GM19238 (cell line): ENCODE data around the gene JARID2.

ENCODE experiments used
- DNase-seq: peaks from one replicate; pipeline ENCODE4 v3.0.0; 2011; ENCODE audit warnings: low spot score; ENCODE audit not compliant: insufficient read length

The JARID2 gene

GRCh38 chr6:15458021-15458459 is 212.2 kb downstream of the JARID2 start:
- no peak for DNase-seq

DNA sequence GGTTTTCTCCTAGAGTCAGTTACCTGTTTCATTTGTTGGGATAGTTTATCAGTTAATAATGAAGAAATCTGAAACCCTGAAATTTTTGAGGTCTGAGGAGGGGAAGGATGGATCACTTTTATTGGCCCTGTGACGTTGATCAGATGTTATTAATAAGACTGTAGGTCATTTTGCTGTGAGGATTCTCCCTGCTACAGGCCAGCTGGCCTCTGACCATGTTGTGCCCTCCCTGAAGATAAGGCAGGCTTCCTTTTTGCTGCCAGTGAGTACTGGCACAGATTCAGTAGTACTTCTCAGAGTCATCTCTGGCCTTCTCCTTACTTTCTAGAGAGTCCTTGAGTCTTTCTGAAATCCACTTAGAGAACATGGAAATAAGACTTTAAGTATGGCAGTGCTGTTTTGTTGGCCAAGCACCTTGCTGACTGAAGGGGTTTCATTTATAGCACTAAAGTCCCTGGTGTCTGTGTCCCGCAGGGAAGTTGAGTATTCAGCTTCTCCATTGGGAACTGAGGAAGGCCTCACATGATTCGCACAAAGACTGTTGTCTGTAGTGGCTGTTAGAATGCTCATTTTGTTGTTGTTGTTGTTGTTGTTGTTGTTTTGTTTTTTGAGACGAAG is 214.3 kb downstream of the JARID2 start:
- DNase-seq: no peak

DNA sequence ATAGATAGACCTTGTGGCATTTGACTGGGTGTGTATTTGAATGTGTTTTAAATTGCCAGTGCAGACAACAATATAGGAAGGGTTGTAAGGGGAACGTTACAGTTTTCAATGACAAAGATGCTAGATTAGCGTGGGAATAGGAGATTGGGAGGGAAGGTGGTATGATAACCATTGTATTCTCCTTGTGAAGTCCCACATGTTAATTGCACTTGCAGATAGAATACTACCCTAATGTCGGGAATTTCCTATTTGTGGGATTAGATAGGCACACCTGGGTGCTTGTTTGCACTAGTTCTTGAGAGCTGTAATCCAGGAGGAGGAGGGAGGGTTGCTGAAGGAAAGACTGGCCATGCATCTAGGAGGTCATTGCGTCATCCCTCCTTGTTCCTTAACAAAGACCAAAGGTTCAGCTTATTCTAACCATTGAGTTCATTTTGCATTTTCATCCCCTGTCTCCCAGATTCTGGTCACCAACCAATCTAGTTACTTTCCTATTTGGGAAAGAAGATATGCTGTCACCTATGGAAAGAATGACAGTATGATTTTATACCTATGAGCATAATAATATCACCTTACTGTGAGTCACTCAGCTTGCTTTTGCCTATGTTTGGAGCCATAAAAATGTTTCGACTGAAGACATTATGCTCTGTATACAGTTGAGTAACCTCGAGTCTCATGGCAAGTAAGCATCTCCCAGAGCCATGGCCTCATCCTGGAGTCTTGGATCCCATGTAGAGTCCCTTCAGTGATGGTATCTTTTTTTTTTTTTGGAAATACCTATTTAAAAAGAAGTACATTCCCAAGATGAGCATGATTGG is 215.5 kb downstream of the JARID2 start:
- DNase-seq: no peak

DNA sequence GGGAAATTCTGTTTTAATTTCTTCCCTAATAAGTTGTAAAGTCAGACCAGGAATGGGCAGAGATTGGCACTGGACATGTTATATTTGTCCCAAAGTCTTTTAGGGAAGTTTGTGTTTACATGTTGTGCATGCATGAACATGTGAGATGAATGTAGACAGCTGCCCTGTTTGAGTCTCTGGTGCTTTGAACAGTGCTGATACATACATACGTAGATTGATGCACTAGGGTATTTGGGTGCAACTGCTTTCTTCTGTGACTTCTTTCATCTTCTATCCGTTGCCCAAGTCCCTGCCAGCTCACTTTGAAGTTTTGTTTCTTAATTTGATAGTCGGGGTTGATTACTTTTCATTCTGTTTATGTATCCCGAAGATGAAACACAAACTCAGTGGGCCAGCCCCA is 216.4 kb downstream of the JARID2 start:
- no peak for DNase-seq

DNA sequence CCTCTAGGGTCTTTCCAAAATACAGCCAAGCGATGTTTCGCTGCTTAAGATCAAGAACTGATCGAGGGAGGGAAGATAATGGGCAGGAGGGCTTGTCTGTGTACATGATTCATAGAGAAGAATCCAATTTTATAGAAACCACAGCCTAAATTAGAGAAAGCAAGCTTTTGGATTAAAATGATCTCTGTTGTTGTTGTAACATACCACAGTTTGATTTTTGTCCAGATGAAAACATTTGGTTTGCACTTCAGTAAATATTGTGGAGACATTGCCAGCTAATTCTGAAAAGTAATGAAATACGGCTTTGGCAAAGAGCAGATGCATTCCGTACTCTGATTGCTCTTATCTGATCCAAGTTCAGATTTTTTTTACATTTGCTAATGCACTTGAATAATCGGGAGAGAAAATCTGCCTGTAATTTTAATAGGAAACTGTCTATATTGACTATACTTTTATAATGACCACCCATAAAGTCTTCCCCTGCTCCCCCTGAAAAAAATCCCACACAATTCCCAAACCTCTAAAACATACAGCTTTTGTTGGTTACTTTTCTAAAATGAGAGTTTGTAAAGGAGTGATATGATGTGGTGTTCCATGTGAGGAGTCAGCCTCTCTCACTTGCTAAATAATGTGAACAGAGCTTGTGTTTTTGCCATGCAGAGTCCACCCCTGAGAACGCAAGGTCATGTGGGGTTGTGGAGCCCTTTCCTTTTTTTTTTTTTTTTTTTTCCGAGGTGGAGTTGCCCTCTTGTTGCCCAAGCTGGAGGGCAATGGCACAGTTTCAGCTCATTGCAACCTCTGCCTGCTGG is 217.1 kb downstream of the JARID2 start:
- no peak for DNase-seq

DNA sequence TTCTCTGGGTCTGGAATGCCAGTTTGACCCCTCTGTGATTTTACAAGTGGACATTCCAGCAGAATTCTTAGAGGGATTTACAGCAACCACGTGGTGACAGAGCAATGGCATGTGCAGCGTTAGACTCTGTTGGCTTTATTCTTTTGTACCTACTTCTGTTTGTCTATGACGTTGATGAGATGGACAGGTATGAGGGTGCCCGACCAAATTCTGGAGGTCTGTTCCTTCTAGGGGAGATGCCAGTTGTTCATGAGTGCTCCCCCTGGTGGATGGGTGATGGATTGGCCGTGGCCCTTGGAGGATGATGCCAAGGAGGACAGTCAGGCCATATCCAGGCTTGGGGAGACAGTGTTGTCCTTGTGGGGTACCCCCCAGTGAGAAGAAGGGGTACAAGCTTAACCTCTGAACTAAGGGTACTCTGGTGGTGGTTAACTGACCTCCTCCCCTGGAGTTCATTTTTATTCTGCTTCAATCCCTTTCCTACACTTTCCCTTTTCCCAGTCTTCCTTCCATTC is 218.4 kb downstream of the JARID2 start:
- DNase-seq: no peak

DNA sequence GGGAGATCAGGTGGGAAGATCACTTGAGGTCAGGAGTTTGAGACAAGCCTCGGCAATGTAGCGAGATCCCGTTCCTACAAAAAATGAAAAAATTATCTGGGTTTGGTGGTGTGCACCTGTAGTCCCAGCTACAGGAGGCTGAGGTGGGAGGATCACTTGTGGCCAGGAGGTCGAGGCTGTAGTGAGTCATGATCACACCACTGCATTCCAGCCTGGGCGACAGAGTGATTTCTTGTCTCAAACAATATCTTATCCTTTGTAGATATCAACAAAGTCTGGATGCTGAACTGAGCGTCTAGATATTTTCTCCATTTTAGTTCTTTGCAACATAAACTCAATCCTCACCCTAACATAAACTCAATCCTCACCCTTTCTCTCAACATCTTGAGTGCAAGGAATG is 219.3 kb downstream of the JARID2 start:
- DNase-seq: no peak

DNA sequence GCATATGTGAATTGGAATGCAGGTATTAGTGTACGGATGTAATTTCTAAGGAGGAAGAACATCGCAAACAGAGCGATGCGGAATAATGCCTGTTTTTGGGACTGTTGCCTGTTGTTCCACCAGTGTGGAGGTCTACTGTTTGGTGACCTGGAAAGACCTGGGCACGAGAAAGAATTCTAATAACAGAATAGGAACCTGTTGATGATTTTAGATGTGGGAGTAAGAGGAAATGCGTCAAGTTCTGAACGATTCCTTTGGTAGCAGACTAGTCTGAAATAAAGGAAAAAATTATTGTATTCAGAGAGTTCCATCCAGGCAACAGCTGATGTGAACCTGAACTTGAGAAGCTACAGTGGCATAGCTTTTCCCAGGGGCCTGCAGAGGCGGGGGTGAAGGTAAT is 224.9 kb downstream of the JARID2 start:
- no peak for DNase-seq

DNA sequence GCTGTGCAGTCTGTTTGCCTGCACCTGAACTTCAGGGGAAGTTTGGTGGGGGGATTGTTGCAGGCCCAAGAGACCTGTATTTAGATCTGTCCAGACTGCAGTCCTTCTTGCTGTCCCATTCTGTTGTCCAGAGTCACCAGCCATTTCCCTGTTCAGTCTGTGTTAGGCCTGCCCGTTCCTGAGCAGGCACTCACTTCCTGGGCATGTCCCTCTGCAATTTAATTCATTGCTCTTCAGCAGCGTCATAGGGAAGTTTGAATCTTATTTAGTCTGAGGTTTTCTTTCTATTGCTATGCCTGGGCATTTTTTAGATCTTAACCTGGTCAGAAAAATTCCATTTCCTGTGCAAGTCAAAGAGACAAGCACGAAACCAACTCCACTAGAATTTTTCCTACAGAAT is 226.8 kb downstream of the JARID2 start:
- no peak for DNase-seq

DNA sequence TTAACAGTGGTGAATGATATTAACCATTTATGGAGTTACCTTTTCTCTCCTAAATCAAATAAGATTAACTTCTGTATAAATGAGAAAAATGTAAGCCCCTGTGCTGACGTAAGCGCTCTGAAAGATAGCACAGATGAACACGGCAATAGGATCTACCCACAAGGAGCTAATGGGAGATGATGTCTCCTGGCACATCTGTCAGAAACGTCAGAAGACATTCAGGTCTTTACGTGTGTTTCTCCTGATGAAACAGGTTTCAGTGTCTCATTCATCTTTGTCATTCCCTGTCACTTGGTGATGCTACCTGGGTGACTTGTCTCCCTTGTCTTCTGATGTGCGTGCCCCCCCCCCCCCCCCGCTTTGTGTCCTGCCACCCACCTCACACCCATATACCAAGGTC is 227.3 kb downstream of the JARID2 start:
- DNase-seq: no peak

GRCh38 chr6:15473741-15474161 is 227.9 kb downstream of the JARID2 start:
- no peak for DNase-seq

- no peak for DNase-seq
Measured at GRCh38 chr6:15474196-15474595, 228.3 kb downstream of the JARID2 start.

DNA sequence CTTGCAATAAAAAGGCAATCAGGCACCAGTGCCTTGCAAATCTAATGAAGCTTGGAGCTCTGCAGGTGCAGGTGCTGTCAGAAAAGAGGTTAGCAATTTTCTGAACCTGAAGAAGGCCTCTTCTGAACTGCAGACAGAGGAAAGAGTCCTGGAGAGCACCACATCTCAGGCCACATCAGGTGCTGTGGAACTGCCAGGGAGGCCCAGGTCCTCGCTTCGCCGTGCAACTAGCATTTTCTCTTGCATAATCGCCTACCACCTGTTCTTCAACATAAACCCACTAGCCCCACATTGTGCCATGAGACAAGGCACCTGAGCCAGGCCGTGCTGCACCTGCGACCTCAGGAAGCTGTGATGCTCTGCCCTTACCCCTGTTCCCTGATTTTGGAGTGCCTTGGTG is 229.4 kb downstream of the JARID2 start:
- DNase-seq: no peak

DNA sequence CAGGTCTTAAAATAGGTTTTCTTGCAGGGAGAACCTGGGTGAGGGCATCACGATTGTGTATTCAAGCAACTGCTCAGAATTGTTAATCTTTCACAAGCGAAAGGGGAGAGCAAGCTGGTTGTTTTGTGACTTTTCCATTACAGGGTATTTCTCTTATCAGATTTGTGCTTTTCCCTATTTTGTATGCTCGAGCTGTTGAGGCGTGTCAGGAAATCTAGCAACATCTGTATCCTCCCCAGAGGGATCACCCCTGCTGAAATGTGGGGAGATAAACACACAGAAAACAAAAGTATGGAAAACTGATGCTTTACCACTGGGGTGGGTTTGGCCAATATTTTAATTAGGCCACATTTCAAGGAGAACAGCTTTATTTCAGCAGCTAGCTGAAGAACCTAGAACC is 230.0 kb downstream of the JARID2 start:
- DNase-seq: no peak

DNA sequence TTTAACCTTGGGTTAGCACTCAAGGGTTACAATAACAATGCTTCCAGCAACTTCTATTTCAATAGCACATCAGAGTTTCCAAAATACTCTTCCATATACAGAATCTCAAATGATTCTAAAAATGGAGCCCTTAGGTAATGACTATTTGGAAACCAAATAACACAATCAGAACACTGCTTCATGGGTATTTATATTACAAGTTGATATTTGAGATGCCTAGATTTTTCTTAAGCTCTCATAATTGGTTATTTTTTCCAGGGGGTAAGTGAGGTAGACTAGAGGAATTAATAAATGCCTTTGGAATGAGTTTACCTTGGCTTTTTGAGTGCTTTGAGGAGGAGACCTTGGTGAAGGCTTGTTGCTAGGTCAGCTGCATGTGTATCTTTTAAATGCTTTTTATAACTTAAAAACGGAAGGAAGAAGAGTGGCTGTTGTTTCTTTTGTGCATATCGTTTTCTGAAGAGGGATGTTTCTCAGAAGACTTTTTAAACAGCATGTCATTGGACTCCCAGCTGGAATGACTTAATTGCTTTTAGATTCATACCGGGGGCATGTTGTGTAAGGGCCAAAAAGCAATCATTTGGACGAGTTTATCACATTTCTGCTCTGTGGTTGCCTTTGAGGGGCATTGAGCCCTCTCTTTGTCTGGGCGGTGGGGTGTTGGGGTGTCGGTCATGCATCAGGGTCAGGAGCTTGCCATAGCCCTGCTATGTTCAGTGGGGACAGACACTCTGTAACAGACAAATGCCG is 230.9 kb downstream of the JARID2 start:
- DNase-seq: no peak

DNA sequence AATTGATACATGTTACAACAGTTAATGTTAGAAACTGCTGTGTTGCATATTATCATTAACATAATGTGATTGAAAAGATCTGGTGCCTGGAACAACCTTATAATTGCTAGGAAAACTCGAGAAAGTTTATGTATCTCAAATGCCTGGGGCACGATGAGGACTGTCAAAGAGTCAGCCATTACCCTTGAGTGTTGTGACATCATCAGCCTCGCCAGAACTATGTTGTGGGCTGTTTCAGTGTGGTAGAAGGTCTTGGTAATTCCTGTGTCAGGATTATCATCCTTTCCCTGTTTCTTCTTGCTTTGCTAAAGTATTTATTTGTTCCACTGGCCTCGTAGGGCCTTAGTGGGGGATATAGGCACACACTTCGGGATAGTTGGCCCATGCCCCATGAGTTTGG is 231.9 kb downstream of the JARID2 start:
- DNase-seq: no peak

DNA sequence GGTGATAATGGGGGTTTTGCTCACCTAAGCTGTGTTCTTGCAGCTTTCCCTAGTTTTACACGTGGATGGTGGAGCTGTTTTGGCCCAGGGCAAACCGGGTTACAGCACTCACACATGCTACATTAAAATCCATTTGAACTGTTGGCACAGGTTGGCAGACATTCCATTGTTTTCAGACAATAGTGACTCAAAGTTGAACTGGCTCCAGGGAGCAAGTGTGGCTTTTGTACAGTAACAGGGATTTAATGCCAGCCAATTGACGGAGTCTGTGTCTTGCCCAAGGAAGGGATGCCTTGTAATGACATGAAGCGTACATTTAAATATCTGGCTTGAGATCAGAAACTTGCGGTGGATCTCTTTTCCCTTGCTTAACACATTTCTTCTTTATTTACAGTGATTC is 233.9 kb downstream of the JARID2 start:
- DNase-seq: no peak

DNA sequence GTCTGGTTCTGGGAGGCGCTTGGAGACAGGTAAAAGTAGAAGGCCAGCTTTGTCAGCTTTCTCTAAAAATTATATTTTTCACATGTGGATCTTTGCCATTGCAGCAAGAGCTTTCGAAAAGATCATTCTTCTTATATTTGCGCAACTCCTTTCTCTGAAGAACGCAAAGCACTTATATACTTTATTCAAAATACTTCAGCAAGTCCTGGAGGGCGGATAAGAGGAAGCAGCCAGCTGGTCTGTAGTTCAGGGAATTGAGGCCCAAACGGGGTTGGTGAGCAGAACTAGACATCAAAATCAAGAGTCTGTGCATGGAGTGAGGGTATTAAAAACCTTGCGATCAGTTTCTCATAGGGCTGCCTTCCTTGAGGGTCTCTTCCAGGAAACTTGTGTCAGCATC is 234.7 kb downstream of the JARID2 start:
- DNase-seq: no peak

- no peak for DNase-seq
Measured at GRCh38 chr6:15481390-15482291, 235.8 kb downstream of the JARID2 start.

GRCh38 chr6:15483060-15483459 is 237.2 kb downstream of the JARID2 start:
- DNase-seq: no peak
